Measurements from ENCODE around the gene KLHL7.
"Not testable (repeated sequence)": the region's sequence is repeated elsewhere in the genome, so short reads cannot be mapped to it uniquely, and the experiment has no call there.

KLHL7 gene

DNA sequence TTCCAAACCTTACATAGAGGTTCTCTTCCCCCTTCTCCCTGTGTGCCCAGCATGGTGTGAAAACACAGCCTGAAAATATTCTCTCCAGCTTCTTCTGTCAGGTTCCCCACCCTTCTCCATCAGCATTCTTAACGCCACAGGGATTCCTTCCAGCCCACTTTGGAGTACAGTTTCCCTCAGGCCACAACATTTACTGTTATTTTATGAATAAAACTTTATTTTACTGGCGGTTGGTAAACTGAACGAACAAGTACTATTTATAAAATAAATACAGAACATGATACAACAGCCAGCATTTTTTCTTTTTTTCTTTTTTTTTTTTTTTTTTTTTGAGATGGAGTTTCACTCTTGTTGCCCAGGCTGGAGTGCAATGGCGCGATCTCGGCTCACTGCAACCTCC, 109.4 kb downstream of the KLHL7 start:
- no peak overlapping the region for H3K4me3 ChIP-seq (ENCODE audit: low read depth, low read length)
- TF ChIP-seq, protein P1, sequence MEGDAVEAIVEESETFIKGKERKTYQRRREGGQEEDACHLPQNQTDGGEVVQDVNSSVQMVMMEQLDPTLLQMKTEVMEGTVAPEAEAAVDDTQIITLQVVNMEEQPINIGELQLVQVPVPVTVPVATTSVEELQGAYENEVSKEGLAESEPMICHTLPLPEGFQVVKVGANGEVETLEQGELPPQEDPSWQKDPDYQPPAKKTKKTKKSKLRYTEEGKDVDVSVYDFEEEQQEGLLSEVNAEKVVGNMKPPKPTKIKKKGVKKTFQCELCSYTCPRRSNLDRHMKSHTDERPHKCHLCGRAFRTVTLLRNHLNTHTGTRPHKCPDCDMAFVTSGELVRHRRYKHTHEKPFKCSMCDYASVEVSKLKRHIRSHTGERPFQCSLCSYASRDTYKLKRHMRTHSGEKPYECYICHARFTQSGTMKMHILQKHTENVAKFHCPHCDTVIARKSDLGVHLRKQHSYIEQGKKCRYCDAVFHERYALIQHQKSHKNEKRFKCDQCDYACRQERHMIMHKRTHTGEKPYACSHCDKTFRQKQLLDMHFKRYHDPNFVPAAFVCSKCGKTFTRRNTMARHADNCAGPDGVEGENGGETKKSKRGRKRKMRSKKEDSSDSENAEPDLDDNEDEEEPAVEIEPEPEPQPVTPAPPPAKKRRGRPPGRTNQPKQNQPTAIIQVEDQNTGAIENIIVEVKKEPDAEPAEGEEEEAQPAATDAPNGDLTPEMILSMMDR (IDR thresholded peaks at IDR 0.05; ENCODE audit: low read depth, low read length), result no peak

DNA sequence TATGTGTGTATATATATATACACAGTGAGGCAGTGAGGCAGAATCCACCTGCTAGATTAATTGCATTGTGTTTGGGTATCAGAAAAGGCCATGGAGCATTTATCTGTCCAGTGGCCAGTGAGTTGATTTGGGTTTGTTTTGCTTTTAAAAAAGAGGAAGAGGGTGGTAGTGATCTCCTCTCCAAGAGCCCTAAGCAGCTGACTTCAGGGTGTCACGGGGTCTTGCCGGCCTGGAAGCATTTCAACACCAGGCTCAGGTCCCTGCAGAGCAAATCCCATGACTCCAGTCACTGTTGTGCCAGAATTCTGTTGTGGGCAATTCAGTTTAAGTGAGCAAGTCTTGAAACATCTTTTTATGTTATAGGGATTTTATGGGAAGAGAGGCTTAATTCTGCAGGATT, 110.4 kb downstream of the KLHL7 start:
- H3K4me3 ChIP-seq (ENCODE audit: low read depth, low read length), result no peak overlapping the region
- TF ChIP-seq, protein P1 (IDR thresholded peaks at IDR 0.05; ENCODE audit: low read depth, low read length), result no peak

DNA sequence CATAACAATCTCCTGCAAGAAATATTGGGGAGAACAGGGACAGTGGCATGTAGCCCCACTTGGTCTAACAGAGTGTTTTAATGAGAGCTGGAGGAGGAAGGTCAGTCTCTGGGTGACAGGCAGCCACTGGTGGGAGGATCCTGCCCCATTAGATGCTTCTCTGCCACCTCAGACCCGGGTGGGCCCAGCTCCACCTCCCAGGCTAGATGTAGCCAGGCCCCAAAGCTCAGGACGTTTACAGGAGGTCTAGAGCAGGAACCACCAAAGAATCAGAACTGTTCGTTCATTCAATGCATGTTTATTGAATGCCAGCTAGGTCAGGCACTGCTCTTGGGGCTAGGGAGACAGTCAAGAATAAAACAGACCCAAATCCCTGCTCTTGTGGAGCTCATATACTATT, 112.6 kb downstream of the KLHL7 start:
- H3K4me3 ChIP-seq (ENCODE audit: low read depth, low read length), result no peak overlapping the region
- TF ChIP-seq, protein P1 (IDR thresholded peaks at IDR 0.05; ENCODE audit: low read depth, low read length), result no peak

DNA sequence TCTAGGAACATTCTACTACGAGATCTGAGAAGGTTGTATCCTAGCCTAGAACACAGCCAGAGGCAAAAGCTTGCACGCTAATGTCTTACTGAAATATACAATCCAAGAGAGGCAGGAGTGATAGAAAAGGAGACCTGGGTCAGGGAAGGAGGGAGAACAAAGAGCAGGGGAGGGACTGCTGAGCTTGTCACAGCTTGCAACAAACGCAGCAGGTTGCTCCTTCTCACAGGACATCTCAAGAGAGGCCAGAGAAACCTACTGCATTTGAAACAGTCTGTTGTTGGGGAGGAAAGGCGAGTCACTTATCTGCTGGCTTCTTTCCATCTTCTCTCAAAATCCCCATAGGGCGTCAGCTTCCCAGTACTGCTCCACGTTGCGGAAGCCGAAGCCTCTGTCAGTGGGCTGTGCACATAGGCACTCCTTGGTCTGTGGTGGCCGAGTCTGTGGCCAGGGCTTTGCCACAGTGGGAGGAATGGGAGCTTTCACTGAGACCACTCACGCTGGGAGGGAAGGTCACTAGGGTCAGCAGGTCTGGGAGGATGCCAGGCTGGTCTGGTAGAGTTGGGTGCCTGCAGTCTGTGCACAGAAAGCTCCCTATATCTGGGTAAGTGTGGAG, 115.2 kb downstream of the KLHL7 start:
- H3K4me3 ChIP-seq (ENCODE audit: low read depth, low read length), result no peak overlapping the region
- TF ChIP-seq, protein P1 (IDR thresholded peaks at IDR 0.05; ENCODE audit: low read depth, low read length), result no peak

DNA sequence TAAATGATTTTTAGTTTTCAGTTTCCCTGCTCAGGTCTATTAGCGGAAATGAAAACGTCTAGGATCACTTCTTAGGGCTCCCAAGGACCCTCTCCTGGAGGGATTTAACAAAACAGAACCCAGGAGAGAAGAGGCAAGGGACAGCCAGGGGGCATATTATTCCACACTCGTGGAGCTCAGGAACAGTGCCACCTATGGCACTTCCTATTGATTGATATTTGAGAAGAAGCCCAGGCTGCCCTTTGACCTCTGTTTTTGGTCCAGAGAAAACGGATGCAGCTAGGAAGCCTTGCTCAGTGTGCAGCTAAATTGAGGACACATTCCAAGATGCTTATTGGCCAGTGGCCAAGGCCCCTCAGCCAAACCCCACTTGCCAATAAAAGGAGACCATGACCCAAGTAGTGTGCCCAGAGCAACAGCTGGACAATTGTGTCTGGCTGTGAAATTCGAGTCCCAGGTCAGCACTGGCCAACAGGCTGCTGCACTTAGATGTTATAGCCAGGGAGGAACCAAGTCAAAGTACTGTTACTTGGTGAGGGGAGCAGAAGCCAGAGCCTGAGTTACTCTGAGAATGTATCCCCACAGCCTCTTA, 117.0 kb downstream of the KLHL7 start:
- H3K4me3 ChIP-seq (ENCODE audit: low read depth, low read length), result no peak overlapping the region
- TF ChIP-seq, protein P1 (IDR thresholded peaks at IDR 0.05; ENCODE audit: low read depth, low read length), result no peak

DNA sequence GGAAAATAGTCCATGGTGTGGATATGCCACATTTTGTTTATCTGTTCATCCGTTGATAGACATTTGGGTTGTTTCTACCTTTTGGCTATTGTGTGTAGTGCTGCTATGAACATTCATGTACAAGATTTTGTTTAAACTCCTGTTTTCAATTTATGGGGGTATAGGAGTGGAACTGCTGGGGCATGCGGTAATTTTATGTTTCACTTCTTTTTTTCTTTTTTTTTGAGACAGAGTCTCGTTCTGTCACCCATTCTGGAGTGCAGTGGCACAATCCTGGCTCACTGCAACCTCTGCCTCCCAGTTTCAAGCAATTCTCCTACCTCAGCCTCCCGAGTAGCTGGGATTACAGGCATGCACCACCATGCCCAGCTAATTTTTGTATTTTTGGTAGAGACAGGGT, 118.8 kb downstream of the KLHL7 start:
- H3K4me3 ChIP-seq (ENCODE audit: low read depth, low read length), result not testable (repeated sequence)

DNA sequence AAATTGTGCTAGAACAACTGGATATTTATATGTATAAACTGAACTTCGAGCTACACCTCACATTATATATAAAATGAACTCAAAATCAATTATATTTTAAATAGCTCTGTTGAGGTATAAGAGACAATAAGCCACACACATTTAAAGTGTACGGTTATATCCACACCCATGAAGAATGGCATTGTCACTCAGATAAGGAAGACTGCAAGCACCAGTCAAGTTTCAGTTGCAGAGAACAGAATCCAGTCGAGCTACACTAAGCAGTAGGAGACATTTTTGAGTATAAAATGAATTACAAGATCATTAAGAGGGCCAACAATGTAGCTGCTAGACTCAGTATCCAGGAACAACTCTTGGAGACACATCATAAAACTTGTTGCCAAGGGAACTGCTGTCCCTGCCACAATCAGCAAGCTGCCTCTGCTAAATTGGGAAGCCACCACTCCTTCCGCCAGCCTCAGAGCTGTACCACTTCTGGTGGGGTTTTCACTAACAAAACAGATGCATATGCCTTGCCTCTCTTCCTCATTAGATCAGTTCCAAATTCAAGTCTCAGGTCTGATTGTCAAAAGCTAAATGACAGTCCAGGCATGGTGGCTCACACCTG, 121.4 kb downstream of the KLHL7 start:
- TF ChIP-seq, protein P1 (IDR thresholded peaks at IDR 0.05; ENCODE audit: low read depth, low read length), result no peak
- H3K4me3 ChIP-seq (ENCODE audit: low read depth, low read length), result no peak overlapping the region

Measured in WI38 (cell line).